Panc1 (cell line): ENCODE data around the gene TOP2A.

Source experiments
- TF ChIP-seq, protein P1 (sequence below): fragments of 450-650 bp; IDR thresholded peaks from 2 replicates; pipeline ENCODE4 v1.5.1; 2017; ENCODE audit warnings: mild to moderate bottlenecking
- TF ChIP-seq, protein P2 (sequence below), 2 experiments: IDR thresholded peaks; 2 replicates each; pipeline ENCODE4 v1.6.1; 2011 to 2012; ENCODE audit warnings: low read depth in 2 of 2, control low read depth in 1 of 2, low read length in 1 of 2, mild to moderate bottlenecking in 1 of 2, moderate library complexity in 1 of 2; ENCODE audit not compliant: insufficient read depth in 1 of 2

DNA sequence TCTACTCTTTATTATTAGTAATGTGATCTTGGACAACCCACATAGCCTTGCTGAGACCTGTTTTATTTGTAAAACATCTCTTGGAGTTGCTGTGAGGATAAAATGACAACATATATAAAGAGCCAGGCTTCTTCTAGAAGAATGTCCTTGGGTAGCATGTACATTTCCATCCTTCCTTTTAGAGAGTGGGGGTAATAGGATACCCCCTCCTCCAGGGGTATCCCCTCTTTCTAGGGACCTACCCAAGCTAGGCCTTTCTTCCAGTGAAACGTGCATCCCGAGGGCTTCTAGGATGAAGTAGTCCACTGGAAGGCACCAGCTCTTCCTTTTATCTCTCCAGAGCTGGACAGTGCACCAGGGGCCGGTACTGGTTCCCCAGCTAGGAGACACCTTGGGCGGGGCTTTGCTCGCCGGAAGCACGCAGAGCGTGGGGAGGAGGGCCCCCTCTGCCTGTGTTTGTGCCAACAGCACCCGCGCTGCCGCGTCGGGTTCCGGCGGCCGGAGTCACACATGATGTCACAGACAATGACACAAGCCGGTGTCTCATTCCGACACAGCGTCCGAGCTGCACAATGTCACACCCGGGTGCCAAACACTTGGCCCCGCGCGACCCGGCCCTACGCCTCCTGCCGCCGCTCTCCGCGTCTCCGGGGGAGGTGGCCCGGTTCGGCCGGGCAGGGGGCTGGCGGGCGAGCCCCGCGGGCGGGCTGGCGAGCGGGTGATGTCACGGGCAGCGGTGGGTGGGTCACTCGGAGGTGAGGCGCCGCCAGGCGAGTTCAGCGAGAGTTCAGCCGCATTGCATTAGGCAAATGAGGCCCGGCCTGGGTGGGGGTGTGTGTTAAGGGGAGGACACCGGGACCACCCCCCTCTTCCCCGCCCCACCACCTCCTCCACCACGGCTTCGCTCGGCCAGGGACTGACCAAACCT is 76.6 kb downstream of the TOP2A start:
- TF ChIP-seq, protein P1, sequence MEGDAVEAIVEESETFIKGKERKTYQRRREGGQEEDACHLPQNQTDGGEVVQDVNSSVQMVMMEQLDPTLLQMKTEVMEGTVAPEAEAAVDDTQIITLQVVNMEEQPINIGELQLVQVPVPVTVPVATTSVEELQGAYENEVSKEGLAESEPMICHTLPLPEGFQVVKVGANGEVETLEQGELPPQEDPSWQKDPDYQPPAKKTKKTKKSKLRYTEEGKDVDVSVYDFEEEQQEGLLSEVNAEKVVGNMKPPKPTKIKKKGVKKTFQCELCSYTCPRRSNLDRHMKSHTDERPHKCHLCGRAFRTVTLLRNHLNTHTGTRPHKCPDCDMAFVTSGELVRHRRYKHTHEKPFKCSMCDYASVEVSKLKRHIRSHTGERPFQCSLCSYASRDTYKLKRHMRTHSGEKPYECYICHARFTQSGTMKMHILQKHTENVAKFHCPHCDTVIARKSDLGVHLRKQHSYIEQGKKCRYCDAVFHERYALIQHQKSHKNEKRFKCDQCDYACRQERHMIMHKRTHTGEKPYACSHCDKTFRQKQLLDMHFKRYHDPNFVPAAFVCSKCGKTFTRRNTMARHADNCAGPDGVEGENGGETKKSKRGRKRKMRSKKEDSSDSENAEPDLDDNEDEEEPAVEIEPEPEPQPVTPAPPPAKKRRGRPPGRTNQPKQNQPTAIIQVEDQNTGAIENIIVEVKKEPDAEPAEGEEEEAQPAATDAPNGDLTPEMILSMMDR, result no peak
- TF ChIP-seq, protein P2, sequence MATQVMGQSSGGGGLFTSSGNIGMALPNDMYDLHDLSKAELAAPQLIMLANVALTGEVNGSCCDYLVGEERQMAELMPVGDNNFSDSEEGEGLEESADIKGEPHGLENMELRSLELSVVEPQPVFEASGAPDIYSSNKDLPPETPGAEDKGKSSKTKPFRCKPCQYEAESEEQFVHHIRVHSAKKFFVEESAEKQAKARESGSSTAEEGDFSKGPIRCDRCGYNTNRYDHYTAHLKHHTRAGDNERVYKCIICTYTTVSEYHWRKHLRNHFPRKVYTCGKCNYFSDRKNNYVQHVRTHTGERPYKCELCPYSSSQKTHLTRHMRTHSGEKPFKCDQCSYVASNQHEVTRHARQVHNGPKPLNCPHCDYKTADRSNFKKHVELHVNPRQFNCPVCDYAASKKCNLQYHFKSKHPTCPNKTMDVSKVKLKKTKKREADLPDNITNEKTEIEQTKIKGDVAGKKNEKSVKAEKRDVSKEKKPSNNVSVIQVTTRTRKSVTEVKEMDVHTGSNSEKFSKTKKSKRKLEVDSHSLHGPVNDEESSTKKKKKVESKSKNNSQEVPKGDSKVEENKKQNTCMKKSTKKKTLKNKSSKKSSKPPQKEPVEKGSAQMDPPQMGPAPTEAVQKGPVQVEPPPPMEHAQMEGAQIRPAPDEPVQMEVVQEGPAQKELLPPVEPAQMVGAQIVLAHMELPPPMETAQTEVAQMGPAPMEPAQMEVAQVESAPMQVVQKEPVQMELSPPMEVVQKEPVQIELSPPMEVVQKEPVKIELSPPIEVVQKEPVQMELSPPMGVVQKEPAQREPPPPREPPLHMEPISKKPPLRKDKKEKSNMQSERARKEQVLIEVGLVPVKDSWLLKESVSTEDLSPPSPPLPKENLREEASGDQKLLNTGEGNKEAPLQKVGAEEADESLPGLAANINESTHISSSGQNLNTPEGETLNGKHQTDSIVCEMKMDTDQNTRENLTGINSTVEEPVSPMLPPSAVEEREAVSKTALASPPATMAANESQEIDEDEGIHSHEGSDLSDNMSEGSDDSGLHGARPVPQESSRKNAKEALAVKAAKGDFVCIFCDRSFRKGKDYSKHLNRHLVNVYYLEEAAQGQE (IDR thresholded peaks at IDR 0.05; ENCODE audit: insufficient read depth in 1 of 2, low read depth in 2 of 2, low read length in 1 of 2), result no peak
